Stimulated activated CD8-positive, alpha-beta memory T cell treated with anti-CD3 and anti-CD28 coated beads, Interleukin-12 subunit alpha, Interleukin-12 subunit beta, amount 100 ng/mL, for 4 hours (primary cell): ENCODE measurements around the gene TEDC2.

Experiments used
- DNase-seq: peaks from one replicate; pipeline ENCODE4 v3.0.0-alpha.2; 2020; ENCODE audit warnings: low read depth

TEDC2 gene

GRCh38 chr16:2496223-2497115, 36.6 kb downstream of the TEDC2 start:
- no peak for DNase-seq

DNA sequence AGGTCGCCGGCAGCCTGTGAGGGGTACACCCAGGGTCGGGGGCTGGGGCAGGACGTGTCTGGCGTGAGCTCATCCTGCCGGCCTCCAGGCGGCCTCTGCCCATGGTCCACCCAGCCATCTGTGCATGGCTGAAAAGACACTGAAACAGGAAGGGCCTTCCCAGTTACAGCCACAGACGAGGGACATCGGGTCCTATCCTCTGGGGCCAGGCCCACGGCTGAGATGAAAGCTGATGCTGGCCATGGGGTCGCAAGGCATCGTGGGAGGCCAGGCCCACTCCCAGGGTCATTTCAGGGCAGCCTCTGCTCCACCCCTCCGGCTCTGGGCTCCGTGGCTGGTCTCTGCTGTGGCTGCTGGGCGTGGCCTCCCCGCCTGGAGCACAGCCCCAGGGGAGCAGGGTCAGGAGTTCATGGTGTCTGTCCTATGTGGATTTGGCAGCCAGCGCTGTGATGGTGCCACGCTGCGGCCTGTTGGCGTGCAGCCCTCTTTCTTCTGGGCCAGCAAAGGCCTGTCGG, 37.3 kb downstream of the TEDC2 start:
- no peak for DNase-seq

DNA sequence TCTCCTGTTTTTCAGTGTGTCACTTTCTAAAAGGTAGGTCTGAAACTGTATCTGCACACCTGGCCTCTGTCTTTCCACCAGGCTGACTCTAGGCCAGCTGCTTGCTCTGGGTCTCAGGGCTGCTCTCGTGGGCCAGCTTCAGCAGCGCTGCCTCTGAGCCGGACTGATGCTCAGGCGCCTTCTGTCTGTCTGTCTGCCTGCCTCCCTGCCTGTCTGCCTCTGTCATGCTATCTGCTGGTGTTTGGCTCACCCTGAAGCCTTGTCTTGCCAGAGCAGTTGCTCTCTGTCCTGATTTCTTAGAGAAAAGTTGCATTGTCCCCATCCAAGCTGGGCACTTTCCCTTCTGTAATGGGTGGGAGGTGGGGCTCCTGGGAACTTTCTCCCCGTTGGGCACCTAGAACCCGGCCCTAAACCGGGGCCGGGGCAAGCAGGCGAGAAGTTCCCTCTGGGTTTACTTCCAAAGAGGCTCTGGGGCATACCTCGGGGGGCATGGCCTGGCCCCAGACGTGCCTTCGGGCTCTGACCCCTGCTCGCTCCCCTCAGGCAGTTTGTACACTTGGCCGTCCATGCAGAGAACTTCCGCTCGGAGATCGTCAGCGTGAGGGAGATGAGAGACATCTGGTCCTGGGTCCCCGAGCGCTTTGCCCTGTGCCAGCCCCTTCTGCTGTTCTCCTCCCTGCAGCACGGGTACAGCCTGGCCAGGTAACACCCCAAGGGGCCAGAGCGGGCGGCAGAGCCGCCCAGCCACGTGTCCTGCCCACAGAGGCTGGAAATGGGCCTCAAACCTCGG, 38.0 kb downstream of the TEDC2 start:
- no peak for DNase-seq

DNA sequence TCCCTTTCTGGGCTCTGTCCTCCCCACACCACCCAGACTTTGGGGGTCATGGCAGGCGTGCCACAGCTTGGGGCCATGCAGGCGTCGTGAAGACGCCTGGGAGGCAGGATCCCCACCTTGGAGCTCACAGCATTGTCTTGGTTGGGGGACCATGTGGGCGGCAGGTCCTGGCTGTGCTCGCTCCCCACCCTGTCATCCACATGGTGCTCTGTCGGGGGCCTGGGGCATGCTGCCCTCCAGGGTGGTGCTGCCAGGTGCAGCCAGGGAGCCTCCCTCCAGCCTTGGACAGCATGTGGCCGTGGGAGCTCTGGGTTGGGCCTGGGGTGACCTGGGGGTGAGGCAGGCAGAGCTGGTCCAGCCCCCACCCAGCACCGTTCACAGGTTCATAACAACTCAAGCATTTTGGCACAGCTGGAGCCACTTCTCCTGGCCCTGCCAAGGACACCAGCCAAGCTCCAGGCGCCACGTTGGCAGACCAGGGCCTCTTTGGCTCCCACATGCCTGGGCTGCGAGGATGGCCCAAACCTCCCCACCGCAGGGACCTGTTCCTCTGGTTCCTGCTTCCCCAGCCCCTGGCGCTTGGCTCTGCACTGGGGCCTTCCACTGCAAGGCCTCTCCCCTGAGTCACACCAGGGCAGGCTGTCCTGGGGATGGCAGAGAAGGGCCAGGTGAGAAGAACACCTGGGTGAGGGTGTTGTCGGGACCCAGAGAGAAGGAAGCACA, 38.8 kb downstream of the TEDC2 start:
- no peak for DNase-seq

DNA sequence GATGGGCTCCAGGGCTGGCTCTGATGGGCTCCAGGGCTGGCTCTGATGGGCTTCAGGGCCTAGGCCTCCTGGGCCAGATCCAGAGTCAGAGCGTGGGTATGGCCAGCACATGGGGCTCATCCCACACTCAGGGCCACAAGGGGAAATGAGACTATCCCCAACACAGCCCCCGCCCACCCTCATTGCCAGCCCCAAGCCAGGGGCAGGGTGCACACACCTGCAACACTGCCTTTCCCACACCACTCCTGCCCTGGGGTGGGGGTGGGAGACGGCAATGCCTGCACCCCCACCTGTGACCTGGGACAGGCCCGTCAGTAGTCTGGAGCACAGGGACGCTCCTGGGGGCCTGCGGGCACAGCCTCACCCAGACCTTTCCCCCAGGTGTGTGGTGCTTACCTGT, 39.5 kb downstream of the TEDC2 start:
- no peak for DNase-seq

DNA sequence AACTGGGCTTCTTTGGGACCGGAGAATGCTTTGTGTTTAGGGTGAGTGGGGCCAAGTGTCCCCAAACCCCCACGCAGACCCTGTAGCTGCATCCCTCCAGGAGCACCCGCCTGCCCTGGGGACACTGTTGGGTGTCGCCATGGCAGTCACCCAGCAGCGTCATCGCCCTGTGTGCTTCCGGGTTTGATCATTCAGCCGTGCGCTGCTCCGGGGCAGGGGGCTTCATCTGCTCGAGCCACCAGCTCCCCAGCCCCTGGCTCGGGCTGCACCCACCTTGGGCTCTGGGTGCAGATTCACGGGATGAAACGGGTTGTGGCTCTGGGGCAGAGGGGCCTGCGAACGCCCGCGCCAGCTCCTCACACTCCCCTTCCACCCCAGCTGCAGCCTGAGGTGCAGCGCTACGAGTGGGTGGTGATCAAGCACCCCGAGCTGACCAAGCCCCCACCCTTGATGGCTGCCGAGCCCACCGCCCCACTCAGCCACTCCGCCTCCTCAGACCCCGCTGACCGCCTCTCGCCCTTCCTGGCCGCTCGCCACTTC, 40.1 kb downstream of the TEDC2 start:
- DNase-seq, result no peak

DNA sequence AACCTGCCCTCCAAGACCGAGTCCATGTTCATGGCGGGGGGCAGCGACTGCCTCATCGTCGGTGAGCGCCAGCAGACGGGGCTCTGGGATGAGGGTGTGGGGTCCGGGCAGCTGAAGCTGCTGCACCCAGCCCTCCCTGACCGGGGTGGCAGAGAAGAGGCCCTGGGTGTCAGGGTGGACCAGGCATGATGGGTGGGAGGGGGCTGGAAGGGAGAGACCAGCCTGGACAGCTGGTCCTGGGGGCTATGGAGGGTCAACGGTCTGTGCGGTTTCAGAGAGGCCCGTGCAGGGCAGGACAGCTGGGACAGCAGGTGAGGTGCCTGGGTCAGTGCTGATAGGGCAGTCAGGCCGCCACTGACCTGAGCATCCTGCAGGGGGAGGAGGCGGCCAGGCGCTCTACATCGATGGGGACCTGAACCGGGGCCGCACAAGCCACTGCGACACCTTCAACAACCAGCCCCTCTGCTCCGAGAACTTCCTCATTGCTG, 40.6 kb downstream of the TEDC2 start:
- no peak for DNase-seq

DNA sequence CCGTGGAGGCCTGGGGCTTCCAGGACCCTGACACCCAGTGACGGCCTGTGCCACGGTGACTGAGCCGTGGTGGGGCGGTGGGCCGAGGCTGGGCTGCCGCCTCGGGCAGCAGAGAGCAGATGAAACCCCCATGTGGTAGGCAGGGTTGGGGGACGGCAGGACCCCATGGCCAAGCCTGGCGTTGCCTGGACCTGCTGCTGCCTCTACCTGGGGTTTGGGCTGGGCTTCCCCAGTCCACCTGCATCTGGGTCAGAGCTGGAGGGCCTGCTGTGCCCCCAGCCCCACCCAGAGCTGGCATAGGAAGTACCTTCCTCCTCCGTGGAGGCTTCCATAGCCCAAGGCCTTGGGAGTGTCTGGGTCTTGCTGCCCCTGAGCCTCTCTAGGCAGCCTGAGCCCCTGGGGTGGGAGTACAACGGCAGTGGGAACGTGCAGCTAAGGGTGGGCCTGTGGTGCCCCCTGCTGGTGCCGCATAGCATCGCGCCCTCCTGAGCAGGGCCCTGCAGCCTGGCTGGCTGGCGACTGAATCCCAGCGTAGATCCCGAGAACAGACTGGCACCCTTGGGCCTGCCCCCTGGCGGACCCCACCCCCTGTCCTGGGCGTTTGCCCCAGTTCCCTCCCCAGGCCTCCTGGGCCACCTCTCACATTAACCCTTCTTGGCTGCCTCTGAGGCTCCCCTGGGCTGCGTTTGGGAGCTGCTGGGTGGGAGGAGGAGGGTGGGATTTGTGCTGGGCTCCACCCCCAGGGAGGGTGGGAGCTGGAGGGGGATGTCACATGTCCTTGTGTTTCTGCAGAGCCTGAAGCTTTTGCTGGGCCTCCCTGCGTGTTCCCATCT, 41.2 kb downstream of the TEDC2 start:
- peak; percentile 67 for DNase-seq

DNA sequence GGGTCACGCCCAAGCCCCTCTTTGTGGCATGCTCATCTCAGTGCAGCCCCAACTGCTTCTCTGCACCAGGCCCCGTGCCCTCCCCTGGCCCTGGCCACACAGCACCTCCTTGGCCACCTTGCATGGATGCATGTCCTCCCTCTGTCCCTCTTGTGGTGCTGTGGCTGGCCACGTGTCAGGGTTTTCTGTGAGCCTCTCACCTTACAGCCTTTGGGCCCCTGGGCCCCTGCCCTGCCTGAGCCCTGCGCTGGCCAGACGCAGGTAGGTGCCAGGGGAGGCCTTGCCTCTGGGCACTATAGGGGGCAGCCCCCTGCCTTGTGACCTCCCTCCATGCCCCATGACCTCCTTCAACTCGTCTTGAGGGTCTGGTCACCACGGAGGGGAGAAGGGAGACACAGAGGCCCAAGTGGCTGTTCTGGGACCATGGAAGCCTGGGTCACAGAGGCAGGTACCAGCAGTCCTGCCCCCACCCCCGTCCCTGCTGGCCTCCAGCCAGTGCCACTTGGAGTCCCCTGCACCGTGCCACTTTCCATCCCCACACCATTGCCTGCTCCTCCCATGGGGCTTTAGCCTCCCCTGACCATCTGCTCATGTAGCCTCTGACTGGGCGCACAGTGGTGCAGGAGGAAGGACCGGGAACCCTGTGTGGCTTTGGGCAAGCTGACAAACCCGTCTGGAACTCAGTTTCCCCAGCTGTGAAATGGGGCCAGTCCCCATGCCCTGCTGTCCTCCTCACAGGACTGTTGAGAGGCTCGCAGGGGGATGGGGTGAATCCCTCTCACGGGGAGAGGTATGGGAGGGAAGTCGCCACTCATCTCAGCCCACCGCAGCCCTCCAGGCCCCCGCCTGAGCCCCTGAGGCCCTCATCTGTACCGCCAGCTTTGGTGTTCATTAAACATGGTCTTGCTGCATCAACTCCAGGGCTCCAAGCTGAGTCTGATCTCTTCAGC, 42.3 kb downstream of the TEDC2 start:
- no peak for DNase-seq

DNA sequence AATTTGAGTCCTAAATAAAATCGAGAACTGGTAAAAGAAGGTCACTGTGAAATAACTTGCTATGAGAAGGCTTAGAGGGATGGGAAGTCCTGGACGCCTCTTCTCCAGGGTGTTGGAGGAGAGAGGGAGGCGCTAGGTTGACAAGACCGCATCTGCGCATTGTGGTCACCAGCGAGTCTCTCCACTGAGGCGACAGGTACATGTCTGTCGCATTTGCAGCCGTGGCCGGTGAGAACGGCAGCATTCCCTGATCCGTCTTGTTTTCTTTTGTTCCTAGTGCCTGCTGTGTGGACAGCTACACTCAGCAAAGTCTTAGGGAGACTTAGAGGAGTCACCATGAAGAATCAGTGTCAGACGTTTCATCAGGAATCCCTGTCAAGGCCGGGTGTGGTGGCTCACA, 45.8 kb downstream of the TEDC2 start:
- DNase-seq, result no peak

GRCh38 chr16:2507052-2507659, 47.2 kb downstream of the TEDC2 start:
- no peak for DNase-seq

DNA sequence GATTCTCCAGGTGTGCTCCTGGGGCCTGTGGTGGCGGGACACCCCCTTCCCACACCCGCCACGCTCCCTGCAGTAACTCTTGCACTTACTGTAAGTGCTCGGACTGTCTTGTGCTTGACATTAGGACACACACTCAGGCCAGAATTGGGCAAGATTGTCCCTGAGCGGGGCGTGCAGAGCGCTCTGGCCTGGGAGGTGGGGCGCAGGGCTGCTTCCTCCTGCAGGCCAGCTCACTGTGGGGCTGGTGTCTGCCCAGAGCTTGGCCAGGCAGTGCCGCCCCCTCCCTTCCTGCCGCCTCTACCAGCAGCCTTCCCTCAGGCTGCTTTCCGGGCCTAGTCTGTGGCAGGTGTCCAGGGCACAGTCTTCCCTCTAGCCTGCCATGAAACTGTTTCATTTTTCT, 47.8 kb downstream of the TEDC2 start:
- DNase-seq, result no peak

DNA sequence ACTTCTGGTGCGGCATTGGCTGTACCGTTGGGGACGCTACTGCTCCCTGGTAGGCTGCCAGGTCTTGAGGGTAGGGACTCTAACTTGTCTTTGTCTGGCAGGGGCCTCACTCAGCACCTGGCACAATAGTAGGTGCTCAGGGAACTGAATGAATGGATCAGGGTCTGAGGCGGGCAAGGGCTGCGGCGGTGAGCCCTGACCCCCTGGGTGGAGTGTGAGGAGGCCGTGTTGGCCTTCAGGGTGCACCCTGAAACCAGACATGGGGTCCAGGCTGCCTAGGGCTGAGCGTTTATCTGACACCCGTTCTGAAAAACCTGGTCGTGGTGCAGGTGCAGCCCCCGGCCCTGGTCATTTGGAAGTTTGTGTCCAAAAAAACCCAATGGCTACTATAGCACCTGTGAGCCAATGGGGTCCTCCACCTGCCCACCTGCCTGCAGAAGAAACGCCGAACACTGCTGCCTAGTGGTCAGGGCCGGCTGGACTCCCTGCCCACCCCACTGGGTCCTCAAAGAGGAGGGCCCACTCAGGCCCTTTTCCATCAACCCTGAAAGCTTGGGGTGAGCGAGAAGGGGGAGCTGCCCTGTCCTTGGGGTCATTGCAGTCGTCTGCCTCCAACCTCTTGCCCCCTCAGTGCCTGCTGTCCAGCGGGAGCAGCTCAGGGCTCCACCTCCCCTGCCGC, 49.0 kb downstream of the TEDC2 start:
- DNase-seq, result no peak

DNA sequence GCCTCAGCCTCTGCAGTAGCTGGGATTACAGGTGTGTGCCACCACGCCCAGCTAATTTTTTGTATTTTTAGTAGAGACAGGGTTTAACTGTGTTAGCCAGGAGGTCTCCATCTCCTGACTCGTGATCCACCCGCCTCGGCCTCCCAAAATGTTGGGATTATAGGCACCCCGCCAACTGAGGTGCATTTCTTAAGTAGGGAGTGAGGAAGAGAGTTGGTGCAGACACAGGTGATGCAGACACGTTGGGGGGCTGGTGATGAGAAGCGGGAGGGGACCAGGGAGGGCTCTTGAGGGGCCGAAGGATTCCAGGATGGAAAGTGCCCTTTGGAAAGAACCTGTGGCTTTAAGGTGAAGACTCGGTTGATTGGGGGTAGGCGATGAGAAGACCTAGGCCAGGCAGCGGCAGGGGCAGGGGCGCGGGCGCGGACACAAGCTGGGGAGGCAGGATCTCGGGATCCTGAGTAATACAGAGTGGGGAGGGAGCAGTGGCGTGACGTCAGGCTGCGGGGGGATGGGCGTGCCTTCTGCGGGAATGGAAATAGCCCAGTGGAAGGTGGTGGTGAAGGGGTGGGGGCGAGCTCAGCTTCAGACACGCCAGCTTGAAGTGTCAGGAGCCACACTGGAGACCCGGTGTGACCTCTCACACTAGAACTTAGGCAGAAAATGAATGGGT, 51.4 kb downstream of the TEDC2 start:
- DNase-seq, result no peak

GRCh38 chr16:2511996-2512734, 52.3 kb downstream of the TEDC2 start:
- DNase-seq, result no peak

DNA sequence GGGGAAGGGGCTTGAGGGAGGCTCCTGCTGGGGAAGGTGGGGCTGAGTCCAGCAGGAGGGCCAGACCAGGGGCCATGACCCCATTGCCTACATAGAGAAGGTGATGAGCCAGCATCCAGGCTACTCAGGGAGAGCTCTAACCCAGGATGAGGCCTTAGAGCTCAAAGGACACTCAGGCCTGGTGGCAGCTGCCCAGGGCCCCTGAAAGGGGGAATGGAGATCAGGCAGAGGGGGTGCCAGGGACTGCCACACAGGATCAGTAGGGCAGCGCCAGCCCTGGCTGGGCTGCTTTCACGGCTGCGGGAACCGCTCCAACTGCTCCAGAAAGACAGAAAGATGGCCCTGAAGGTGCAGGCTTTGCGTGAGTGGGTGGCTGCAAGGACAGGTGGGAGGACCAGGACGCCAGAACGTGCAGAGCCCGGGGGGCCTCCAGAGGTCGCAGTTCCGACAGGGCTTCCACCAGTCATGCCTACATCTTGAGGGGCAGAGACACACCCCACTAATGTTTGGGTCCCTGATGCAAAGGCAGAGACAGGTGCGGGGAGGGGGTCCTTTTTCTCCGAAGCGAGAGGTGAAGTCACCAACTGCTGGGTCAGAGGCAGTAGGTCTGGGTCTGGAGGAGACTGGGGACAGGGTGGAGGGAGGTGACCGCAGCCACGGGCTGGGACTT, 53.0 kb downstream of the TEDC2 start:
- no peak for DNase-seq
